GM19043 (cell line): ENCODE data around the gene OSBPL1A.

Experiments
- ATAC-seq: cut with Tn5 transposase; IDR thresholded peaks from one replicate; pipeline ENCODE4 v1.9.1; 2021; ENCODE audit warnings: low read depth; ENCODE audit not compliant: unreplicated experiment

The OSBPL1A gene

GRCh38 chr18:24397694-24398368 lies at the start of gene OSBPL1A:
TSS of gene OSBPL1A (minus strand) at chr18:24397824. CDS start at chr18:24377533, 20,291 bp downstream.
- no peak for ATAC-seq

DNA sequence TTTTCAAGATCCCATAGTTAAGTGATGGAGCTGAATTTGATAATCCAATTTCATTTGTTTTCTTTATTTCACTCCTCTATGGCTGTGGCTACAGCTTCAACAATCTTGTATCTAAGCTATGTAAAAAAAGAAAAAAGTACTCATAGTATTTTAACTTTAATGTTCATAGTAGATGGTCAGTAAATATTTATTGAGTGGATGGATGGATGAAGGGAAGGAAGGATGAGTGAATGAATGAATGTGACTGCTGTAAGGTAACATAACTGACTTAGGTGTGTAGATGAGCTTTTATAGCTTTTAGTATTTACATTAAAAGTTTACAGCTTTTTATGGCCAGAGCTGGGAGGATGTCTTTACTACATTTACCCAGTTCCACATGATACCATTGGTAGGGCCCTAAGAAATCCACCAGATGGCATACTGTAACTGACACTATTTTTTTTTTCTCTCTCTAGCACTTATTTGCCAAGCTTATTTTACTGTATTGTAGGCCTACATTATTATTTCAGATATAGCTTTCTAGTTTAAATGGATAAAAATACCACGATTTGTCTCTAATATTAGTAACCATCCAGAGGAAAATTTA lies 49.4 kb upstream of the OSBPL1A start:
- no peak for ATAC-seq

- no peak for ATAC-seq
Measured at GRCh38 chr18:24446453-24446852, 48.8 kb upstream of the OSBPL1A start.

- ATAC-seq = no peak
Measured at GRCh38 chr18:24443870-24444269, 46.2 kb upstream of the OSBPL1A start.

GRCh38 chr18:24436939-24437338 lies 39.3 kb upstream of the OSBPL1A start:
- no peak for ATAC-seq

DNA sequence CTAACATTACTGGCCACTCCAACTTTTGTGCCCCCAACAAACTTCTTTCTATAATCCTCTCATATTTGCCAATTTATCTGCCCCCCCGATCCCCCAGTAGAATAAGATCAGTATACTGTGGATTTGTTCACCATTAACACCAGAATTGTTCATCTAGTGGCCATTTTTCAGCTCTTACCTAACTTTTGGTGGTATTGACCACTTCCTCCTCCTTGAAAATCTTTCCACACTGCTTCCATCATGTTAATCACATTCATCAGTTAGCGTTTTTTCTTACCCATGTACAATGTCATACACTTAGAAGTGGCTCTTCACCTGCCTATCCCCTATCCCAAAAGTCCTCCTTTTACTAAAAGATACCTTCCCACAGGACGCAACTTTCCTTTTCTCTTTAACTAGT lies 35.0 kb upstream of the OSBPL1A start:
- no peak for ATAC-seq

- ATAC-seq = no peak
Measured at GRCh38 chr18:24429188-24429587, 31.6 kb upstream of the OSBPL1A start.

GRCh38 chr18:24428709-24429108 lies 31.1 kb upstream of the OSBPL1A start:
- no peak for ATAC-seq

DNA sequence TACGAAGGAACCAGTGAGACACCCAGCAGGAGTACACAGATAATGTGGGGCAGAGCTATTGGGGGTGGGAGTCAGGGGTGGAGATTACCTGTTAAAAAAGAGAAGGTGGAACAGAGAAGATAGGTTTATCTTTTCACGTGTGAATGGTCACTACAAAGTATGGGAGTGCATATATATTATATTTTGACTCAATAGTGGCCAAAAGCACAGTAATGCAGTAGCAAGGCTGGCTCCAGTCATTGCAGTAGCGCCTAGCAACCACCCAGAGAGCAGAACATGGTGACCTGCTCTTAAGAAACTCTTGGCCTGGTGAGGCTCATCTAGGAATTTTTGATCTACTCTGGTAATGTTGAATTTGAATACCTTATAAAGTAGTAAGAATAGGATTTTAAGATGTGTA lies 29.9 kb upstream of the OSBPL1A start:
- no peak for ATAC-seq

GRCh38 chr18:24426398-24427294 lies 29.0 kb upstream of the OSBPL1A start, which contains the start of gene IMPACT:
TSS of gene IMPACT (plus strand) at chr18:24426670. CDS start at chr18:24426757, 87 bp downstream.
- peak; percentile 84 for ATAC-seq

DNA sequence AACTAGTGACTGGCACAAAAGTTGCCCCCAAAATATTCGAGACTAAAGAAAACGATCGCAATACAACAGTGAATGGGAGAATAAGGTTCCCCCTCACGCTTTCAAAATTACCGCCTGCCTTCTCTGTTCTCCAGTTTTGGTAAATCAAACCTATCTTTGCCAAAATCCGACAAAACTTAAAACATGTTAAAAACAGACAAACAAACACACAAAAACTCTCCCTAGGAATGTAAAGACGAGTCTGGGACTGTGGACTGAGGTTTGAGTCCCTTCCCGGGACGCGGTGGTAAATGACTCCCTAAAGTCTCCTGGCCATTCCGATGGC lies 28.4 kb upstream of the OSBPL1A start:
- no peak for ATAC-seq

GRCh38 chr18:24421831-24422230 lies 24.2 kb upstream of the OSBPL1A start:
- ATAC-seq = no peak

- no peak for ATAC-seq
Measured at GRCh38 chr18:24420551-24420950, 22.9 kb upstream of the OSBPL1A start.

DNA sequence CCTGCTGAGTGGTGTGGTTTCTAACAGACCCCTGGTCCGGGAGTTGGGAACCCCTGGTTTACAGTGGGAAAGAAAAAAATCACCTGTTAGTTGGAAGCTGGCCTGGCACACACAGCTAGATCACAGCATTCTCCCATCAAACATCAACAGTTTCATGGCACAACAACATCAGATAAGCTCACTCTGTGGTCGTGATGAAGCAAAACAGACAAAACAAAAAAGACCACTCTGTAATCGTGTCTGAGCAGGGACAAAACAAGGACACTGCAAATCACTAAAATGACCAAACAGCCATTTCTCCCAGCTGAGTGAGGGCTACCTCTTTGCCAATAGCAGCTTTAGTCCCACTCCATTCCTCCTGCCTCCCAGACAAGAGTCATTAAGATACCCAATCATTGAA lies 19.9 kb upstream of the OSBPL1A start:
- no peak for ATAC-seq

DNA sequence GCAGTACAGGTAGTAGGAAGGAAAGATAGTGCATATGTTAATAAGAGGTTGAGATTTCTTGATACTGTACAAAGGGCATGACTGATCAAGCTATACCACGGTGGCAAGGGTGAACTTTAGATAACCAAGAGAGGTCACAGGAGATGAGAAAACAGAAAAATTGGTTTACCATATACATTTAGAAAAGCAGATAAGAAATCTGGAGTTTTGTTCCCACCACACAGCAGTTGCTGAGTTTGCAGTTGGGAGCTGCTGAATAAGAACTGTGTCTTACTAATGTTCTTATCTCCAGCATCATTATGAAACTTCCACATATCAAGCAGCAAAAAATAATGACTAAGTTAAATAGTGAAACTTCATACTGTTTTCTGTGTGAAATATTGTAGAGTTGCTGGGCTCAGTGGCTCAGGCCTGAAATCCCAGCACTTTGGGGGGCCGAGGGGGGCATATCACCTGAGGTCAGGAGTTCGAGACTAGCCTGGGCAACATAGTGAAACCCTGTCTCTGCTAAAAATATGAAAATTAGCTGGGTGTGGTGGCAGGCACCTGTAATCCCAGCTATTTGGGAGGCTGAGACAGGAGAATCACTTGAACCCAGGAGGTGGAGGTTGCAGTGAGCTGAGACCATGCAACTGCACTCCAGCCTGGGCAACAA lies 16.9 kb upstream of the OSBPL1A start:
- no peak for ATAC-seq

- ATAC-seq = no peak
Measured at GRCh38 chr18:24413148-24413547, 15.5 kb upstream of the OSBPL1A start.

DNA sequence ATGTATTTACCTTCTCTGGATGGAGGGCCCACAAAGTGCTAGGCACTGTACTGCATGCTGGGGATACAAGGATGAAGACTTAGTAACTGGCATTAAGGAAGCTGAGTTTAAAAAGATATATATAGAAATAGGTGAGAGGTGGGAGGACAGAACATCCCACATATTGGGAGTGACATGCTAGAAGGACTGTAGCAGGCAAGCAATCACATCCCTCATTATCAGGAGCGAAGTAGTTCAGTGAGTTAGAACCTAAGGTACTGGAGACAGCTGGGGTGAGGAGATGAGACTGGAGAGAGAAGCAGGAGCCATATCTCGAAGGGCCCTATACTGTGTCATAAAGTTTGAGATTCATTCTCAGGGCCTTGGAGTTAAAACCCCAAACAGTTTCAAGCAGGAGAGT lies 10.9 kb upstream of the OSBPL1A start:
- ATAC-seq = no peak

GRCh38 chr18:24404591-24404990 lies 7.0 kb upstream of the OSBPL1A start:
- ATAC-seq = no peak

DNA sequence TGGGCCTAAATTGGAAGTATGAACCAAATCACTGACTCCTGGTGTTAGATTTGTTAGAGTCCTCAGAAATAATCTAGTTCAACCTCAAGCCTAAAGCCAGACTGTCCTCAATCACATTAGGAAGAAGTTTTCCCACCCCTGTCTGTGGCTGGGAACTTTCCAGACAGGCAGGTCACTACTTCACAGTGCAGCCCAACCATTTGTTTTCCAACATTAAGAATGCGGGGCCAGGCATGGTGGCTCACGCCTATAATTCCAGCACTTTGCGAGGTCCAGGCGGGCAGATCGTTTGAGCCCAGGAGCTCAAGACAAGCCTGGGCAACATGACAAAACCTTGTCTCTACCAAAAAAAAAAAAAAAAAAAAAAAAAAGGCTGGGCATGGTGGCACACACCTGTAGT lies 5.5 kb upstream of the OSBPL1A start:
- ATAC-seq = no peak

DNA sequence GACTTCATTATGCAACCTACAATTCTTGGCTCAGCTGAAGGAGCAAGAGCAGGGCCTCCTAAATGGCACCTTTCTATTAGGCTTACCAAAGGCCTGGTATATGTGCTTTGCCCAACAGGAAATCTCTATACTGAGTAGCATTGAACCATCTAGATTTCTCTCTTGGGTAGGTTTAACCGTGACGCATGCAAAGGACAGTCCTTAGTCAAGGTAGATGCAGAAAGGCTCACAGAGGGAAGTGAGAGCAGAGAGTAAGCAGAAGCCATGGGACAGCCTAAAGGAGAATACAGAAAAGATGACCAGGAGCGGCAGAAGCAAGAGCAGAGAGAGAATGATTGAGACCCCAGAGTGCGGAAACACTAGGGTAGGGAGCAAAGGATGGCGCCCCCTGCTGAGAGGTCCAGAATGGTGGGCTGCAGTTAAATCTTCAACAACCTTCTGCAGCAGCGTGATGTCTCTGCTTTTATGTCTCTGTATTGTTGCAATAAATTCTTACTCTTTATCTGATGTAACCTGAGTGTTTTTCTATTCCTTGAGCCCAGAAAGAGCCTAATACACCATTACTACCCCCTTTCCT lies 4.7 kb upstream of the OSBPL1A start:
- no peak for ATAC-seq

GRCh38 chr18:24400587-24400986 lies 3.0 kb upstream of the OSBPL1A start:
- ATAC-seq = no peak
